ENCODE measurements around the gene LAMC3.

LAMC3 gene

DNA sequence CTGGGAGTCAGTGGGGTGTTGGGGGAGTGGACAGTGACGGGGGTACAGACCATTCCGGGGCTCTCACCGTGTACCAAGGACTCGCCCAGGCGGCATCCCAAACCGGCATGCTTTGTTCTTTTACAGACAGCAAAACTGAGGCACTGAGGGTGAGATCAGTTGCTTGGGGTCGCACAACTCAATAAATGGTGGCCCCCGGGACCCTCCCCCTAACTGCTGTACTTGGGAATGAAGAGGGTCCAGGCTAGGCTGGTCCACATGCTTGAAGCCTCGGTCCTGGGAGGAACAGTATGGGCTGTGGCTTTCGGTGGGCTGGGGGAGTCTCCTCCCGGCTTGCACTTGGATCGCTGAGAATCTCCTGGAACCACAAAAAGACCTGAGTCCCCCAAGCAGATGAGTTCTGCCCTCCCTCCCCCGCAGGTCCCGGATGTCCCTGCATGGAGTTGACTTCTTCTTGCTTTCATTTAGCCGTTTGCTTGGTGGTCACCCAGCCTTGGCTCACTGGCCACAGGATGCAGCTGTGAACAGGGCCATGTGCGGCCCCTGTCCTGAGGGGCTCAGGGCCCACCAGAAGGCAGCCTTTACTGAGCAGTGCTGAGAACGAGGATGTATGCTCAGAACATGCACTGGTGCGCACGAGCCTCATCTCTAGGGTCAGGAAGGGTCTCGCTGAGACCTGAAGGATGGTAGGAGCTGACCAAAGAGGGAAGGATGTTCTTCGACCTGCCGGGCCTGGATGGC, 4.2 kb downstream of the LAMC3 start:
- DNase-seq: no peak

DNA sequence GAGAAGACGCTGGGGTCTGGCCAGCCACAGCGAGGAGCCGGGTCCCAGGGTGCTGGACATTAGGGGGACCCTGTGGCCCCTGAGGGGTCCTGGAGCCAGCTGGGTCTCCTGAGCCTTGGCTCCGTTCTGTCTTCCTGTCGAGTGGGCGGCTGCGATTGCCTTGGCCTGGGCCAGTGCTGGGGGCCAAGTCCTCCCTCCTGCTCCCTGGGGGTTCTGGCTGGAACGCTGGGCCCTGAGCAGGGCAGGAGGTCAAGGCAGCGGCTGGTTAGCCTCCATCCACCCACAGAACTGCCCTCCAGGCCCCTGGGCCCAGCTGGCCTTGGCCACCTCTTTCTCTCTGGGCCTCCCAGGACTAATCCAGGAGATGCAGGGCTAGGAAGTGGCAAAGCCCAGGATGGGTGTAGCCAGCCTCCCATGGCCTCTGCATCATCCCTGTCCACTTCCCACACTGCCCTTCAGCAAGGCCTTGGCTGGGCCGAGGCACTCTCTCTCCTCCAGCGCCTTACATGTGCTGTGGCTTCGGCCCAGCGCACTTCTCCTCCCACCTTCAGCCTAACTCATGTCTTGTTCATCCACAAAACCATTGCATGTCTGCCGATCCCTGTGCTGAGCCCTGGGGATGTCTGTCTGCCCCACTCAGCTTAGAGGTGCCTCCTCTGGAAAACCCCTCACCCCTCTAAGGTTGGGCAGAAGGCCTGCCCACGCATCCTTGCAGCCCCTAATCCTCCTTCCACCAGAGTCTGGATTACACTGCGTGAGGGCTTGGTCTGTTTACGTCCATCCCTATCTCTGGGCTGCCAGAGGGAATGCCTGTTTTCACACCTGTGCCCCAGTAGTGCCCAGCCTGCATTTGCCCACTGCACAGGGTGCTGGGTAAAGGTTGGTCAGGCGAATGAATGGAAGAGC, 5.0 kb downstream of the LAMC3 start:
- no peak for DNase-seq

DNA sequence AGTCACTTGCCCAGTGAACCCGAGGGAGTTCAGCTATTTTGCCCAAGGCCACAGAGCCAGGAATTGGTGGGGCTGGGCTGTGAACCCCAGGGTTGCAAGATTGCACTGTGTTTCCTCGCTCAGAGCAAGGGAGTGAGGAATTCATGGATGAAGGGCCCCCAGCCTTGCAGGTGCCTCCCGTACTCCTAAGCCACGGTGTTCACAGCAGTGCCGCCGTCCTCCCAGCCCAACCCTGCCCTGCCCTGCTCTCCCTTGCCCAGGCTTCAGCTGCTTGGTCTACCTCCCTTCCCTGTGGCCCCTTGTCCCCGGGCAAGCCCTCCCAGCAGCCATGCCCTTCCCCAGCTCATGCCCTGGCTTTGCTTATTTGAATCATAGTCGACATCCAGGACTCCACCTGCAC, 6.1 kb downstream of the LAMC3 start:
- DNase-seq: no peak

DNA sequence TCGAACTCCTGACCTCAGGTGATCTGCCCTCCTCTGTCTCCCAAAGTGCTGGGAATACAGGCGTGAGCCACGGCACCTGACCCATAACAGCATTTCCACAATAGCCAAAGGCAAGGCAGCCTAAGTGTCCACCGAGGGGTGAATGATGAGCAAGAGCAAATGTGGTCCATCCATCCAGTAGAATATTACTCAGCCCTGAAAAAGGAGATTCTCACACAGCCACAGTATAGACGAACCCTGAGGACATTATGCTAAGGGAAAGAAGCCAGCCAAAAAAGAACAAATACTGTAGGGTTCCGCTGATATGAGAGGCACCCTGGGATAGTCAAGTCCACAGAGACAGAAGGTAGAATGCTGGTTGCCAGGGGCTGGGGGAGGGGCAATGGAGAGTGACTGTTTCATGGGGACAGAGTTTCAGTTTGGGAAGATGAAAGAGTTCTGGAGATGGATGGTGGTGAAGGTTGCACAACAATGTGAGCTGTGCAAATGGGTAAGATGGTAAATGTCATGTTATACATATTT, 7.0 kb downstream of the LAMC3 start:
- no peak for DNase-seq

DNA sequence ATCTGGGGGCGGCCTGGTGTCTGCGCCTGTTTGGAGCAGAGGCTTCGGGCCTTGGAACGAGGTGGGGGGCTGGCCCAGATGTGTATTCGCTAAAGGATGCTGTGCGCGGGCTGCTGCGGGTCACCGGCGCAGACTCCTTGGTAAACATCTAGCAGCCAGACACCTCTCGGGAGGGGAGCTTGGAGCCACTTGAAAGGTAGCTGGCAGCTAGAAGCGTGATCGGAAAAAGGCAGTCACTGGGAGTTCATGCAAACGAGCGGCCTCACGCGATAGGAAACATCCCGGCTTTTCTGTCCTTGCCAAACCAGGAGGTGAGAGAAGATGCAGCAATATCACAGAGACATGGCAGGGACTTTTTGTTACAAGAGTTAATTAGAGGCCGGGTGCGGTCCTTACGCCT, 8.1 kb downstream of the LAMC3 start:
- DNase-seq: no peak

DNA sequence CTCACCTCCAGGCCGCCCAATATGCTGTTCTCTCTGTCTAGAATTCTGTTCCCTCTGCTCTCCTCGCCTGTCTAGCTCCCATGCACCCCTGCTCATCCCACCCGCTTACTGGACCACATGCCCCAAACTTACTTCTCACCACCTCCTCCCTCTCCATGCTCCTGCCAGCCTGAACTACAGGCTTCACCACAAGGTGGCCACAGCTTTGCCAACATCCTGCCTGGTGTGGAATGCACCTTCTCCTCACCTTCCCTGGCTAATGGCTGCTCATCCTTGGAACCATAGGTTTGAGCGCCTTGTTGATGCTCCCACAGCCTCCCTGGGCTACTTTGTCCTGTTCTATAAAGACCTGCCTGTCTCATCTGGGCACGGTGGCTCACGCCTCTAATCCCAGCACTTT, 9.6 kb downstream of the LAMC3 start:
- no peak for DNase-seq

DNA sequence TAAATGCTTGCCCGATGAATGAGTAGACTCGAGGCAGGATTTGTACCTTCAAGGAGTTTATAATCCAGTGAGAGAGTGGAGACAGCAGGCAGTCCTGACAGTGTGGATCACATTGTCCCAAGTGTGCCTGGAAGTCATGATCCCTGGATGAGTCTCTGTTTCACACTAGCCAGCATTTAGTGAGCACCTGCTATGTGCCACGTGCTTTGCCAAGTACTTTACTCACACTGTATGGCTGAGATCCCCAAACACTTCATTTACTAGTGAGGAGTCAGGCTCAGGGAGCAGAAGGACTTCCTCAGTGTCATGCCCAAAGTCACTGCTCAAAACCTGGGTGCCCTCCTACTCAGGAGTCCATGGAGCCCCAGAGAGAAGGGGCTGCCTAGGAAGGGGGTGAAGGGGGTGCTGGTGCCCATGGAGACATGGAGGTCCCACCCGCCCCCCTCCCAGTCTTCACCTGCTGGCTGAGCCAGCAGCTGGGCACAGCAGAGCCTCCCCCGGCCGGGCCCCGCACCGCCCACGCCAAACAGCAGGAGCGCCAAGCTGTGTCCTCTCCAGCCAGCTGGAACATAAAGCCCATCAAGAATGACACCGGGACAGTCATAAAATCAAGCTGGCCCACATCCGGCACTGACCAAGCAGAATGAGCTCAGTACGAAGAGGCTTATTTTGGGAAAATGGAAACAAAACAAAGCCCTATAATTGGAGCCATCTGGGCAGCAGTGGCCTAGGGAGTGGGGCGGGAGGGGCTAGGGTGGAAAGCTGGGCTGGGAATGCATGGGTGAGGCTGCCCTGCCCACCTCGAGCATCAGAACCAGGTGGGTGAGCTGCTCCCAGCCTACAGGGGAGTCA, 10.6 kb downstream of the LAMC3 start:
- DNase-seq: no peak

DNA sequence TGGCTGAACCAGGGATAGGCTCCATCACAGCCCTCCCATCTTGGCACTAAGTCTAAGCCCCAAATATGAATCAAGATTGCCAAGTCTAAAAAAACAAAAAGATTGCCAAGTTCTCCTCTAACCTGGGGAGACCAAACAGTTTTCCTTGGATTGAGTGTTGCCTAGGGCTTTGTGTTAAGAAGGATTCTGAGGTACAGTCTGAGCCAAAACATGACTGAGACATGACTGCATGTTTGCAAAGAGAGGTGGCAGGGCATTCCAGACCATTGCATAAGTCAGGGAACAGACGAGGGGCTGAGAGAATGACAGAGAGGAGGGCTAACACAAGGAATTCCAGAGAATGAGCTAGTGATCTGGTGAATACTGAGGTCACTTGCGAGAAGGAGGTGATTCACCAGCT, 11.4 kb downstream of the LAMC3 start:
- DNase-seq: no peak

DNA sequence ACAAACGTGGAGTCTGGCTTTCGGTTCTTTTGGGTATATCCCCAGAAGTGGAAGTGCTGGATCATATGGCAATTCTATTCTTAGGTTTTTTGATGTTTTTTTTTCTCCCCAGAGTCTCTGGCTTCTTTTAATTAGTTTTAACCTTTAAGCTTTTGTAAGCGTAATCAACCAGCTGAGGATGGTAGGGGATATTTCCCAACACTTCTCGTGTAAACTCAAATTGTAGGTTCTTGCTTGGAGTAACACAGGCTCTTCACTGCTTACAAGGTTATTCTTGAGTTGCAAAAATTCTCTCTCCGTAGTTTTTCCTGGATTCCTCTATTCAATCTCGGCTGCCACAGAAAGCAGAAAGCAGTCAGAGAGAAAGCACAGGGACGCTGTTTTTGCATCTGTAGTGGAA, 11.9 kb downstream of the LAMC3 start:
- DNase-seq: no peak

DNA sequence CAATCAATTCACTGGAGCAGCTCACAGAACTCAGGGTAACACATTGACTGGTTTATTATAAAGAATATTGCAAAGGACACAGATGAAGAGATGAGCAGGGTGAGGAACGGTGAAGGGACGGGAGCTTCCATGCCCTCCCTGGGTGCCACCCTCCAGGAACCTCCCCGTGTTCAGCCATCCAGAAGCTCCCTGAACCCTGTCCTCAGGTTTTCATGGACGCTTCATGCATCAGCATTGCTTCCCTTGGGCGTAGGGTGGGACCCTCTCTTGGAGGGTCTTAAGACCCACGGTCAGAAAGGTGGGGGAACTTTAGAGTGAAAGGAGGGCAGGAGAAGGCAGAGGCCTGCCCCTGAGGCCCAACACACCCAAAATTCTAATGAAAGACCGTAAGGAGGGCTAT, 12.8 kb downstream of the LAMC3 start:
- DNase-seq: no peak

DNA sequence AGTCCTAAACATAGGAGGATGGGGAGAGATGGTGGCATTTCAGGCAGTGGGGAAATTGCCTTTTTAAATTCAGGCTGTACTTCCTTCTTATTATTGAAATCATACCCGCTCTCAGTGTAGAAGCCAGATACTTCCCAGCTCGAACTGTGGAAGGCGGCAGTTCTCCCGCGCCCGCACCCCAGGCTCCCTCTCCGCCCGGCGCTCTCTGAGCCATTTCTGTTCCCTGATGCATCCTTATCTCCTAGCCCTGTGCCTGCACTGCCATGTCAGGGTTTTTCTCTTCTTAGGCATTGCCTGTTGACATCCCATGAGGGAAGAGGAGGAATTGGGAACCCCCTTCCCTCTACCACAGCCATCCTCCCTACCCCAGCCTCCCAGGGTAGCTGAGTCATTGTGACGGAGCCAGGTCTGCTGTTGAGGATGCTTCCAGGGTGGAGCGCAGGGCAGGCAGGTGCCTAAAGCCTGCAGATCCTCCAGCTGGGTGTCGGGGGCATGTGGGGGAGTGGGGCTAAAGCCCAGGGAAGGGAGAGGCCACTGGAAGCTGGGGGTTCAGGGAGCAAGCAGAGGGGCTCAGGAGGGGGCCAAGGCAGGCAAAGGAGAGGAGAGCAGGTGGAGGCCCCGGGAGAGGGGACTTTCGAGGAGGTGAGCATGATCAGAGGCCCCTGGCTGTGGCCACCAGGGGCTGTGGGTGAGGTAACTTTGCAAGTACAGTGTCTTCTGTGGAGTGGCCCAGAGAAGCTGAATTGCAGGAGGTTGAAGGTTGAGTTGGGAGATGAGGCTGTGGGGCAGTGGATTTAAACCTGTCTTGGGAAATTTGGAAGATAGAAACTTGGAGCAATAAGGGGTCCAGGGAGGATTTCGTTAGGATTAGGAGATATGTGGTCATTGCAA, 16.2 kb downstream of the LAMC3 start:
- DNase-seq: no peak

DNA sequence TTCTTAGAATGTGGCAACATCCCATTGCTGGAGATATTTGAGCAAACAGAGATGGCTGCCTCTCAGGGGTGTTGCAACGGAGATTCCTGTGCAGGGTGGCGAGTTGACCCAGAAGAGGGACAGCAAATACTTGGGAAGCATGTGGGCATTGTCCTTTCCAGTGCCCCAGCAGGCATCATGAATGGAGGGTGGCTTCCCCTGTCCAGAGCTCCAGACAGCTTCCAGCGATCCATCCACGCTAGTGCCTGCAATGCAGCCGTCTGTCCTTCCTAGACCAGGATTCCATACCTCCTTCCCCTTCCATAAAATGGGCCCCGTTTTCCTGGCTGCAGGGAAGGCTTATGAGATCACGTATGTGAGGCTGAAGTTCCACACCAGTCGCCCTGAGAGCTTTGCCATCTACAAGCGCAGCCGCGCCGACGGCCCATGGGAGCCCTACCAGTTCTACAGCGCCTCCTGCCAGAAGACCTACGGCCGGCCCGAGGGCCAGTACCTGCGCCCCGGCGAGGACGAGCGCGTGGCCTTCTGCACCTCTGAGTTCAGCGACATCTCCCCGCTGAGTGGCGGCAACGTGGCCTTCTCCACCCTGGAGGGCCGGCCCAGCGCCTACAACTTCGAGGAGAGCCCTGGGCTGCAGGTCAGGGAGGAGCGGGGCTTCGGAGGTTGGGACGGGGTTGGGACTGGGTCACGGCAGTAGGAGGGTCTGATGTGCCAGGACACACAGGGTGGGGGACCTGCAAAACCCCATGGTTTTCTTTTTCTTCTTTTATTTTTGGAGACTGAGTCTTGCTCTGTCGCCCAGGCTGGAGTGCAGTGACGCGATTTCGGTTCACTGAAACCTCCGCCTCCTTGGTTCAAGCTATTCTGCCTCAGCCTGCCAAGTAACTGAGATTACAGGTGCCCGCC, 17.2 kb downstream of the LAMC3 start:
- DNase-seq: no peak

DNA sequence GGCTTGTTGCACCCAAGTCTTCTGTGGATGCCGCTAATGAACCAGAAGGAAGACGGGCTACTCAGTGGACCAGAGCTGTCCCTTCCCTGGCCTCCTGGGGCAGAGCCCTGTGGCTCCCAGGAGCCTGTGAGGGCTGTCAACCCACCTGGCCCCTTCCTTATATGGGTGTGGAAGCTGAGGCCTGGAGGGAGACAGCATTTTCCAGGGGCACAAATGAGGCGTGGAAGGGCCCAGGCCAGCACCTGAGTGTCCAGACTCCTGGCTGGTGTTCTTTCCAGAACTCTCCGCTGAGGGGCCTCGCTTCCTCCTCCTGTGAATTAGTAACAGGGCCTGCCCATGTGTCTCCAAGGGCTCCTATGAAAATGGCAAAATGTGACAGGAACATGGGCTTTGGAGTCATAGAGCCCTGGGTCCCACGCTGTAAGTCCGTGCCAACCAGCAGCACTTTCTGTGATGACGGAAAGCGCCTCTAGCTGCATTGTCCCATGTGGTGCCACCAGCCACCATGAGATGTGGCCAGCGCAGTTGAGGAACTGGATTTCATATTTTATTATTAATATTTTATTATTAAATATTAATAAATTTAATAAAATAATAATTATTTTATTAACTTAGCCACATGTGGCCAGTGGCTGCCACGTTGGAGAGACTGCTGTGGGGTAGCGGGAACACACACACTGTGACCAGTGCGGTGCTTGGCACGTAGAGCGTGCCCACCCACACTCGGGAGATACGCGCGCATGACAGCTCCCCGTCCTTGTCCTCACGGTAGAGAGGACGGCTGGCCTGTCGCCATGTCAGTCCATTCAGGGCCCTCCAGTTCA, 18.3 kb downstream of the LAMC3 start:
- no peak for DNase-seq

DNA sequence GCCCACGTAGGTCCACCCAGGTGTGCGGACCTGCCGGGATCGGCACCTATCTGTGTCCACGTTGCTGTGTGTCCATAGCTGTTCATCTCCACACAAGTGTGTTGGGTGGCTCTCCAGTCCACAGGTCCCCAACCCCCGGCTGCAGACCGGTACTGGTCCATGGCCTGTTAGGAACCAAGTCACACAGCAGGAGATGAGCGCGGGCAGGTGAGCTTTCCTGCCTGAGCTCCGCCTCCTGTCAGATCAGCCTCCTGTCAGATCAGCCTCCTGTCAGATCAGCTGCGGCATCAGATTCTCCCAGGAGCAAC, 18.9 kb downstream of the LAMC3 start:
- no peak for DNase-seq

DNA sequence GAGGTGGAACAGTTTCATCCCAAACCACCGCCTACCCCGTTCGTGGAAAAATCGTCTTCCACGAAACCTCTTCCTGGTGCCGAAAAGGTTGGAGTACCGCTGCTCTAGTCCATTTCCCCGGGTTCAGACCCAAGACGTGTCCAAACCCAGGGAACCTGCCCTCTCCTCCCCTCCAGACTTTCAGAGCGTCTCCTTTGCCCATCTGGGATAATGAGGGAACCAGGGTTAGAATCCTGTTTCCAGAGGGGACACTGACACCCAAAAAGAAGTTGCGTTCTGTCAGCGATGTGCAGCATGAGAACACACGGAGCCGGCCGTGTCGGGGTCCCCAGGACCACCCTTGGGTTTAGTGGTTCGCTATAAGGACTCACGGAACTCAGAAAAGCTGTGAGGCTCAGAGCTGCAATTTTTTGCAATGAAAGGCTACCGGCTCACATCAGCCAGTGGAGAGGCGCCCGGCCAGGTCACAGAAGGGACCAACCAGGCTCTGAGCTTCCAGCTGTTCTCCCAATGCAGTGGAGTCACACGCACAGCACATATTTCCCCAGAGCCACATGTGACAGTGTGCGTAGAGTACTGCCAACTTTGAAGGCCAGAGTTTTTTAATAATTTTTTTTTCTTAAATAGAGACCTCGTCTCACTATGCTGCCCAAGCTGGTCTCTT, 19.4 kb downstream of the LAMC3 start:
- no peak for DNase-seq

DNA sequence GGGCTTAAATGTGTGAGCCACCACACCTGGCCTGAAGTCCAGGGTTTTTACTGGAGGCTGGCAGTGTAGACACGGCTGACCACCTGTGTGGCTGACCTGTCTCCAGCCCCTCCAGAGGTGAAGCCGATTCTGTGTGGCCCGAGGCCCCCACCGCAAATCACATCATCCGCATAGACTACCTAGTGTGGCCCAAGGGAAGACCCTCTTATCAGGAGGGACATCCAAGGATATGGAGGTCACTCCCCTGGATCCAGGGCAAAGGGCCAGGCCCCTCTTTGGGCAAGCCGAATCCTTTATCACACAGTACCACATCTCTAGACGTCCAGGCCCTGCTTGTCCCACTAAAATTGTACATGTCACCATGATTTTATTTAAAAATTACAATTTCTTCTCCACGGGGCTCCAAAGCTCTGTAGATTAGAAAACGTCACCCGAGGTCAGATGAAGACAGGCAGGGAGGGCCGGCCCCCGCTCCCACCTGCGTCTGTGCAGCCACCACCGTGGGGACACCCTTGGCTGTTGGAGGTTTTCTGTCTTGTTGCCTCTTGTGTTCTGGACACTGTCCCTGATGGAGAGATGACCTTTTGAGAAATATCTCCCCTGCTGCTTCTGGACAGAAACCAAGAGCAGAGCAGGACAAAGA, 20.1 kb downstream of the LAMC3 start:
- DNase-seq: no peak

DNA sequence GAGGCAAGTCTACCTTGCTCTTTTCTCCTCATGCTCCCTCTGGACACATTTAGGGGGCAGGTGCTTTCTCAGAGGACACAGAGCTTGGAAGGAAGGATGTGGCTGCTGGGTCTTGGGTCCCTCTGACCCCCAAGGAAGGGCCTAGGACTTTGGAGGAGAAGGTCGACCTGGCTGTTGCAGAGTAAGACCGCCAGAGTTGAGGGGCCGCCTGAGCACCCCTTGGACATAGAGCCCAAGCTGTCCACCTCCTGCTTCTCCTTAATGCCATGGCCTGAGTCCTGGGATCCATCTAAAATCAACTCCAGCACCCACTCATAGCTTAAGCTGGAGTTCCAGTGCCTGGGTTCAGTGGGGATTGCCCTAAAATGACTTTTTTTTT, 20.6 kb downstream of the LAMC3 start:
- no peak for DNase-seq

DNA sequence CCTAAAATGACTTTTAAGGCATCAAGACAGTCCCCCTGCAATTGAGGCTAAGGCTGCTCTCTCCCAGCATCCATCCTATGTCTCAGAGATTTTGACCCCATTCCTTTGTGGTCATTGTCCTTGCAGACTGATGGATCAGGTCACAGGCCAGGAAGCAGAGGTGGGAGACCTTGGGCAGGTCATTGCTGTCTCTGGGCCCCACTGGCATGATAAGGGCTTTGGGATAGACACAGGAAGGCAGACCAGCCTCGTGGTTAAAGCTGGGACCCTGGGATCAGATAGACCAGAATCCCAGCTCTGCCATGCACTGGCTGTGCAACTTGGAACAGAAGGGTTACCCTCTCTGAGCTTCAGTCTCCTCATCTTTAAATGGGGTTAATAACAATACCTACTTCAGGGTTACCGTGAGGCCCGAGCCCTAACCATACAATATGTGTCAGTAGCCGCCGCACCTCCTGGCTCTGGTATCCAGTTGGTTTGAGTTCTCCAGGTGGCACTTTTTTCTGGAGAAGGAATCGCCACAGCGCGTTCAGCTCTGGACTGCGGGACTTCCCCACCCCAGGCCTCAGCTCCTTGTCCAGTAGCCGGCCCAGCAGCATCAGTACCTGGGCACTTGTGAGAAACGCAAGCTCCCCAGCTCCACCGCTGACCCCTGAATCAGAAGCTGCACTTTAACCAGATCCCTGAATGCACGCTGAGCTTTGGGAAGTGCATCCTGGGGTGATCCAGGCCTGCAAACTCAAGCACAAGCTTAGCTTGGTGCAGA, 21.4 kb downstream of the LAMC3 start:
- no peak for DNase-seq
